Thoracic aorta (tissue), 2 donors: ENCODE data around the gene ZNF784. TPM values are rescaled to one million over a fixed set of nuclear protein-coding genes. Genes with fewer than 3 reads are reported as not detected.

Source experiments
- ATAC-seq: fragments of 150-250 bp; one replicate; pipeline ENCODE4 v1.8.0; 2017; ENCODE audit warnings: low read depth; ENCODE audit not compliant: insufficient number of reproducible peaks, low FRiP score
- DNase-seq: peaks from one replicate; pipeline ENCODE4 v3.0.0-alpha.2; 2020; ENCODE audit warnings: low spot score
- H3K27ac ChIP-seq, 2 donors: fragments of 200-600 bp; sonication (generic); 1 replicate in 1 of 2; 2 replicates in 1 of 2; pipeline ENCODE4 v1.5.1; 2016; ENCODE audit warnings: mild to moderate bottlenecking in 2 of 2, moderate library complexity in 2 of 2
- H3K27me3 ChIP-seq: fragments of 200-600 bp; sonication (generic); replicated peaks from 2 replicates; pipeline ENCODE4 v1.6.0; 2016; ENCODE audit warnings: mild to moderate bottlenecking; ENCODE audit not compliant: insufficient read depth
- H3K36me3 ChIP-seq: fragments of 200-600 bp; sonication (generic); one replicate; pipeline ENCODE4 v1.5.1; 2016
- H3K4me1 ChIP-seq, 2 donors: fragments of 200-600 bp; sonication (generic); 1 replicate in 1 of 2; 2 replicates in 1 of 2; pipeline versions ENCODE4 v1.5.1 to v1.6.0; 2016; ENCODE audit warnings: low read depth in 2 of 2, mild to moderate bottlenecking in 1 of 2; ENCODE audit not compliant: control insufficient read depth in 1 of 2
- H3K4me3 ChIP-seq: fragments of 200-600 bp; sonication (generic); 2 replicates; pipeline ENCODE4 v1.5.1; 2016; ENCODE audit warnings: mild to moderate bottlenecking
- H3K9me3 ChIP-seq: fragments of 200-600 bp; sonication (generic); 2 replicates; pipeline ENCODE4 v1.5.1; 2016
- total RNA-seq, 2 donors: library from RNA; depleted of rRNA; stranded (reverse); fragments of >200 nt; gene quantifications; one replicate each; pipeline versions ENCODE4 v1.1.0 to v1.2.3, GENCODE V29; 2016
- TF ChIP-seq, protein P1 (sequence below): fragments of 200-600 bp; sonication (generic); IDR thresholded peaks from one replicate; pipeline ENCODE4 v1.5.1; 2019; ENCODE audit warnings: antibody characterized with exemption

Gene ZNF784
- total RNA-seq, 2 donors from 2014 or later = 8.5 to 13.0 TPM

DNA sequence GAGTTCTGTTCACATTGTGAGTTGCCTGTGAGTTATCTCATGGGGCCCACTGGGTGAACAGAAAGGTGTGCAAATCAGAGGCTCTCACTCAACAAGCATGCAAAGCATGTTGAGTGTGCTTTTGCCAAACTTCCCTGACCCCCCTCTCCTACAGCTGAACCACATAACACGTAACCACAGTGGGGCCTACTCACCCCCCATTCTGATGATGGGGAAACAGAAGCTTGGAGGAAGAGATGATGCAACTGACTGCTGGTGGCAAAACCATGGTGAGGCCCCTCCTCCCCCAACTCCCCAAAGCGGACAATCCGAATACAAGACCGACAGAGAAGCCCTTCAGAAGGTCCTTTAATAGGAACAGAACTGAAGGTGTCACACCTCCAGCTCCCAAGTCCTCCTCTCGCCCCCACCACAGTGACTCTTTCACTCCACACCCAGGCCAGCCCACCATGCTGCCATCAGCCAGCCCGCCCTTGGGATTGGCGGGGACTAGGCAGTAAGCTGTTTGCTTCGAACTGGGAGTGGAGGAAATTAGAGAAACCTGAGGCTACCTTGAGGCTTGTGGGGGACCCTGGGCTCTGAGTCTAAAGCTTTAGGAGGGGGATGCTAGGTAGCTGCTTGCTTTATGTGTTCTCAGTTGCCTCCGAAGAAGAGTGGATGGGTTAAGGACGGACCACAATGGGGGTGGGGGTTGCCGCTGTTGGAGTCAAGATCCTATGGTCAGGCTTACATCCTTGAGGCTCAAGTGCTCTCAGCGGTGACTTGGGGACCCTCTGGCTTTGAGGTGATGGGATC lies 3.8 kb downstream of the ZNF784 start:
- TF ChIP-seq, protein P1, sequence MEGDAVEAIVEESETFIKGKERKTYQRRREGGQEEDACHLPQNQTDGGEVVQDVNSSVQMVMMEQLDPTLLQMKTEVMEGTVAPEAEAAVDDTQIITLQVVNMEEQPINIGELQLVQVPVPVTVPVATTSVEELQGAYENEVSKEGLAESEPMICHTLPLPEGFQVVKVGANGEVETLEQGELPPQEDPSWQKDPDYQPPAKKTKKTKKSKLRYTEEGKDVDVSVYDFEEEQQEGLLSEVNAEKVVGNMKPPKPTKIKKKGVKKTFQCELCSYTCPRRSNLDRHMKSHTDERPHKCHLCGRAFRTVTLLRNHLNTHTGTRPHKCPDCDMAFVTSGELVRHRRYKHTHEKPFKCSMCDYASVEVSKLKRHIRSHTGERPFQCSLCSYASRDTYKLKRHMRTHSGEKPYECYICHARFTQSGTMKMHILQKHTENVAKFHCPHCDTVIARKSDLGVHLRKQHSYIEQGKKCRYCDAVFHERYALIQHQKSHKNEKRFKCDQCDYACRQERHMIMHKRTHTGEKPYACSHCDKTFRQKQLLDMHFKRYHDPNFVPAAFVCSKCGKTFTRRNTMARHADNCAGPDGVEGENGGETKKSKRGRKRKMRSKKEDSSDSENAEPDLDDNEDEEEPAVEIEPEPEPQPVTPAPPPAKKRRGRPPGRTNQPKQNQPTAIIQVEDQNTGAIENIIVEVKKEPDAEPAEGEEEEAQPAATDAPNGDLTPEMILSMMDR = no peak
- peaks cover 19% of the 10 kb centered on the region for H3K36me3 ChIP-seq
- DNase-seq = no peak
- no peak overlapping the region for H3K27ac ChIP-seq
- ATAC-seq = no peak
- H3K4me3 ChIP-seq = no peak overlapping the region
- no peaks in the 10 kb centered on the region for H3K9me3 ChIP-seq
- peaks cover 0 to 6% of the 10 kb centered on the region in 2 donors for H3K4me1 ChIP-seq
- H3K27me3 ChIP-seq = no peaks in the 10 kb centered on the region

DNA sequence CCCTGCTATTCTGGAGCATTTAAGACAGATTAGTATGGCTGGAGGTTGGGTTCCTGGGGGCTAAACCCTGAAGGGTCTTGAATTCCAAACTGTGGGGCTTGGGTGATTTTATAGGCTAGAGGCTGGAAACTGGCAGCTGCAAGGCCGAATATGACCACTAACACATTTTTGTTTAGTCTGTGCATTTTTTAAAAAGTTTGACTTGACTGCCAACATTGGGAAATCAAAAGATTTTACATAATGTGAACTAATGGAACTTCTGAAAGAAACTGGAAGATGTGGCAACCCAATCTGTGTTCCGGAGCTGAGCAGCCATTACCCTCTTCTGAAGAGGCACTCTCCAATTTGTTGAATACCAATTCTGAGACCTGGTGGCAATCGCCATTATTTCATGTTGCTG lies 5.1 kb downstream of the ZNF784 start:
- no peaks in the 10 kb centered on the region for H3K27me3 ChIP-seq

DNA sequence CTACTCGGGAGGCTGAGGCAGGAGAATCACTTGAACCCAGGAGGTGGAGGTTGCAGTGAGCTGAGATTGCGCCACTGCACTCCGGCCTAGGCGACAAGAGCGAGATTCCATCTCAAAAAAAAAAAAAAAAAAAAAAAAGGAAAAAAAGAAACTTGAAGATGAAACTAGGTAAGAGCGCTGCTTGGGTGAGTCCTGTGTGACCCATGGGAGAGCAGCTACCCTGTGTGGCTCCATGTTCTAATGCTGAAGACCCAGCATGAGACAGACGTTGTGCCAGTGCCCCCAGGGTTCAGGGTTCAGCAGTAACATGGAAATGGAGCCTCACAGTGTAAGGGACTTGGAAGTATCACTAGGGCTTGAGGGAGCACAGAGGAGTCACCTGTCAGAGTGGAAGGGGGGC lies 5.9 kb downstream of the ZNF784 start:
- Histone ChIP-seq H3K27ac (no peak overlapping the region), H3K4me1 (no peaks in the 10 kb centered on the region), H3K36me3 (peaks cover 32% of the 10 kb centered on the region), H3K4me3 (no peak overlapping the region), H3K27me3 (no peaks in the 10 kb centered on the region), H3K9me3 (no peaks in the 10 kb centered on the region)
- no peak for ATAC-seq
- DNase-seq = no peak
- TF ChIP-seq, protein P1 = no peak

More for the DNA sequence above, 5.1 kb downstream of the ZNF784 start:
- TF ChIP-seq, protein P1 = no peak
- DNase-seq (no peak), ATAC-seq (no peak)
- Histone ChIP-seq H3K27ac (no peak overlapping the region), H3K36me3 (peaks cover 28% of the 10 kb centered on the region), H3K9me3 (no peaks in the 10 kb centered on the region), H3K4me1 (no peaks in the 10 kb centered on the region), H3K4me3 (no peak overlapping the region)

DNA sequence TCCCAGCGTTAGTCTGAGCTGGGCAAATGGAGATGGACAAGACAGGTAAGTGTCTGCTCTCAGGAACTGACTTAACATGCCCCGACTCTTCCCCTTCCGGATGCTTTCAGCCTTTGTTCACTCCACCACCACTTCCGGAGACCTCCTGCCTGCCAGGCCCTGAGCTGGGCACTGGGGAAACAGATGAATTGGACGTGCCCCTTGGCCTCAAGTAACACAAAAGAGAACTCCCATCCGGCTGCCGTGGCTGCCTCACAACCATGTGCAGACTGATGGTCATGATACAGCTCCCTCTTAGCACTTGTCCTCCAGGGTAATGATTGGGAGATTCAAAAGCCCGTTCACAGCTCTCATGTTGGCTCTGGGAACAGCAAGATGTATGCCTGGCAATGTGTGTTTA lies 6.9 kb downstream of the ZNF784 start:
- DNase-seq (no peak), ATAC-seq (no peak)
- H3K4me3 ChIP-seq = no peak overlapping the region
- no peak overlapping the region for H3K27ac ChIP-seq
- H3K36me3 ChIP-seq = peaks cover 32% of the 10 kb centered on the region
- H3K4me1 ChIP-seq = no peaks in the 10 kb centered on the region
- TF ChIP-seq, protein P1 = no peak
- H3K9me3 ChIP-seq = no peaks in the 10 kb centered on the region
- no peaks in the 10 kb centered on the region for H3K27me3 ChIP-seq

DNA sequence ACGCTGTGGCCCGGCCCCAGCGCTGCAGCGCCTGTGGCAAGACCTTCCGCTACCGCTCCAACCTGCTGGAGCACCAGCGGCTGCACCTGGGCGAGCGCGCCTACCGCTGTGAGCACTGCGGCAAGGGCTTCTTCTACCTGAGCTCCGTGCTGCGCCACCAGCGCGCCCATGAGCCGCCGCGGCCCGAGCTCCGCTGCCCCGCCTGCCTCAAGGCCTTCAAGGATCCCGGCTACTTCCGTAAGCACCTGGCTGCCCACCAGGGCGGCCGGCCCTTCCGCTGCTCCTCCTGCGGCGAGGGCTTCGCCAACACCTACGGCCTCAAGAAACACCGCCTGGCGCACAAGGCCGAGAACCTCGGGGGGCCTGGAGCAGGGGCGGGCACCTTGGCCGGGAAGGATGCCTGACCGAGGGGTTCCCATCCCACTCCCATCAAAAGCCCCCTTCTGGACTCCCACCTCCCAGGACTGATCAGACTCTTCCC lies 7.9 kb downstream of the ZNF784 start:
- H3K36me3 ChIP-seq = peaks cover 32% of the 10 kb centered on the region
- H3K4me1 ChIP-seq = no peaks in the 10 kb centered on the region
- no peaks in the 10 kb centered on the region for H3K9me3 ChIP-seq
- H3K27me3 ChIP-seq = no peaks in the 10 kb centered on the region
- TF ChIP-seq, protein P1 = no peak
- ATAC-seq = no peak
- no peak overlapping the region for H3K4me3 ChIP-seq
- no peak overlapping the region for H3K27ac ChIP-seq
- DNase-seq = no peak
